CD4-positive, alpha-beta T cell treated with Interleukin-12 subunit alpha and Interleukin-12 subunit beta, for 1 hour (primary cell): ENCODE measurements around the gene TMCO5A.
"Not testable (repeated sequence)": the region's sequence is repeated elsewhere in the genome, so short reads cannot be mapped to it uniquely, and the experiment has no call there.

Source experiments
- DNase-seq: peaks from one replicate; pipeline ENCODE4 v3.0.0-alpha.2; 2020

The TMCO5A gene

DNA sequence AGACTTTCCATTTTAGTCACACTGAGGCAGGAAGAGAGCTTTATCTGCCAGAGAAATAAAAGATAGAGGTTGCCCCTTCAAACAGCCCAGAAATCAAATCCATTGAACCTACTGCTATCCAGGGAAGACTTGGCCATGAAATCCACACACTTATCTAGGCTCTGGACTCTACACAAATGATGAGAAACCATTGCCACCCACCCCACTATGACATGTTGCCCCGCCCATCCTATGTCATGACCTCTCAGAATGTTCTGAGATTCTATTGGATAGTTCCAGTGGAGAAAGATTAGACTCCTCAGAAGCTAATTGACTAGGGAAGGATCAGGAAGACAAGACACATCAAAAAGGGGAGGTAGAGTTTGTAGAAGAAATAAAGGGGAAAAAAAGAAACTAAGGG, at the start of gene TMCO5A:
Gene TMCO5A (plus strand): TSS at position 301 of the 400 bp plus-strand sequence. CDS start 1,684 bp downstream, outside the sequence.
- DNase-seq = no peak

DNA sequence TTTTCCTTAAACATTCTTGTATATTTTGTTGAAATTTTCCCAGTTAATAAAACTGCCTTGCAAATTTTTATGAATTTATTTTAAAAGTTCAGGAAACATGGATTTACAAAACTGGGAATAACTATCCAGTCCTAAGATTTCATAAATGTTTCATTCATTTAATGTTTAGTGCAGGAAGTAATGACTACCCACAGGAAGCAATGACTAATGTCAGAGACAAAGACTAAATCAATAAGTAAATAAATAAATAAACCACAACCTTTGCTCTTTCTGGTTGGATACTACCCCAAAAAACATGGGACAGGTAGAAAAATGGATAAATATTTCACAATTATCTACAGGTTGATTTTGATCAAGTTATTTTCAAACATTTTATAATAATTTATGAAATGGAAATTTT, 48.8 kb upstream of the TMCO5A start:
- no peak for DNase-seq

DNA sequence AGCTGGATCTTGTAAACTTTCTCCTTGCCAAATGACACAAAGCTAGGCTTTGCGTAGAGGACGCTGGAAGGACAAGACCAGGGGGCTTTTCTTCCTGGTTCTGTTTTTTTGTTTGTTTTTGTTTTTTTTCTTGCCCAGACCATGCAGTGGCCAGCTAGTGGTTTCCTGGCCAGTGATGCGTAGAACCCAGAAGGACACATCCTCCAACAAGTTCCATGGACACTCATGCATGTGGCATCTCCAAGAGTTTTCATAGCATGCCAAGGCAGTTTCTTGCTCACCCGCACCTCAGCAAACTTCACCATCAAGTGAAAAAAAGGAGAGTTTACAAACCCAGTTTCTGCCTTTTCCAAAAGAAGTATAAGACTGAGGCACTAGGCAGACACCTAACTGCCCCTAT, 46.1 kb upstream of the TMCO5A start:
- DNase-seq = no peak

DNA sequence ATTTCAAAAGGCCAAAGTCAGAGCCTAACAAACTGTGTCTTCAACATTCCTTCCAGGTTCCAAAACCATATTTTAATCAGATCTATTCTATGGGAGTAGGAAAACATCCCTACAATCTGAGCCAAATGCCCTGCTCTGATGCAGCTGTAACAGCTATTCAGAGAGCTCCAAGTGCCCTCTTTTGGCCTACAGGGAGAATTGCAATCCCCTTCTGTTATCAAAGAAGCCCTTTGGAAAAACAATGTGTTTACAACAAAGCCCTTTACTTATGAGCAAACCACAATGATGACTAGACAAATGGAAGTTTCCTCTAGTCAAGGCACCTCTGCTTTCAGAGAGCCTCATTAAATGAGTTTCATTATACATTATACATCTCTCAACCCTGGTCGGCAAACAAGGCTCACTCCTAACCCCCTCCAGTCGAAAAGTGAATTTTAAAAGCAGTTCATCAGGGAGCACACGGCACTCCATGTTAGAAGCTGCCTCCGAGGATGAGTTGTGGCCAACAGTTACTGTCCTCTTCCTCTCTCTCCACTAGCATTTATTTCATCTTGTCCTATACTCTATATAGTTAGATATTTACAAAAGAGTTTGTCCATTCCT, 42.6 kb upstream of the TMCO5A start:
- DNase-seq = peak; percentile 4

DNA sequence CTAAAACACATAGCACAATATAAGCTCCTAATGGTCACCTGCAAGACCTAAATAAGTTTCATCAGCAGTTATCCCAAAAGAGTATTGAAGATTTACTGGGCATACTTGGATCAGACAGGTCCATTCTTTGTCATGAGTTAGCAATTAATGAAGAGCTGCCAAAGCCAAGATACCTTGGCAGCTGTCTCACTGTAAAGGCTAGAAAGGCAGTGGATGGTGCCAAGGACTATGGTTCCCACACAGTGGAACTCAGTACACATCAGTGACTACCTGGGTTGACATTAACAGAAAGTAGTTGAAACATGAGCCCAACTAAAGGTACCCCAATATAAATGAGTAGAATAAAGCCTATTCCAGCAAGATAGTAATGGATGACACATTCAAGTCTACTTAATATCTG, 41.1 kb upstream of the TMCO5A start:
- DNase-seq = no peak

DNA sequence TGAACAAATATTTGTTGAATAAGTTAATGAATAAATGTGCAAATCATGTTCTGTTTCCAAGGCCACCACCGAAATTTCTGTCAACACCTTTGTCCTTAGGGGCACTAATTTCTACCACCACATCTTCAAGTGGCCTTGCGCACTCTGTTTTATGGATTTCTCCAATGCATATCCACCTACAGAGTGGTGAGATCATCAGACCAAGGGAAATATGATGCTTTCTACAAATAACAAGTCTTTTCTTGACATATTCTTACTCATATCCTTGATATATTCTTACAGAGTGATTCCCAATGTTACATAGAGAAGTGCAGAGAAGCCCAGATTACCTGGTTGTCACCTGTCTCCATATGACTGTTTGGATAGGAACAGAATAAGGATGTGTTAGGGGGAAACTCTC, 36.1 kb upstream of the TMCO5A start:
- no peak for DNase-seq

DNA sequence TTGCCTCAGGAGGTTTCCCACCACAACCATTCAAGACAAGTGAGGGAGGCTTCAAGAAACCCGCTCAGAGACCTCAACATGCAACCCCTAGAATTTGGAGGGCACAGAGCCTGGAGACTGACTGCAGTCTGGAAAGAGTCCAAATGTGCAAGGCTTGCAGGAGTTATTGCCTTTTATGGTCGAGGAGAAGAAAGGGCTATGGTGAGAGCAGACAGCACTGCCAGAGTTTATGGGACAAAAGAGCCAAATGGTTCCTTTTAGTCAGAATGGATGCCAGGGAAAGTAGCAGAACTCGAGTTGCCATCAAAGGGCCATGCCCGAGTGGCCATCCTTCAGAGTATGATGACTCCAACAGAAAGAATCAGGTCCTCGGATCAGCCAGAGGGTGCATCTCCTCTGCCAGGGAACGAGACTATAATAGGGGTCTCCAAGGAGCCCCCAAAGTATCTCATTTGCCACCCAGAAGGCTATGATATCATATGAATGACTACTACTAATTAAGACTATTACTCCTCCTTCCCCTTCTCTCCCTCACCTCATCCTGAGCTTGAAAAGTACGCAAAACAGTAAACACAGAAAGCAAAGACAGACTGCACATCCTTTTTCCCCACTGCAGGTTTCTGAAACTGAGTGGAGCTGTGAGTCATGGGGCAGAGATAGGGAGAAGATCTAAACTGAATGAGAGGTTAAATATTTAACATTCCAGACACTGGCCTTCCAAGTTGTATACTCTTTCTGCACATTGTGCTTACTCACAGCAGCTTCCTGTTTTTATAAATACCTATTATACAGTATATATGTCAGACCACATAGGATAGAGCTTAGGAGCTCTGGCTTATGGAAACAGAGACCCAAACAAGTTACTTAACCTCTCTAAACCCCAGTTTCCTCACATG, 33.9 kb upstream of the TMCO5A start:
- no peak for DNase-seq

DNA sequence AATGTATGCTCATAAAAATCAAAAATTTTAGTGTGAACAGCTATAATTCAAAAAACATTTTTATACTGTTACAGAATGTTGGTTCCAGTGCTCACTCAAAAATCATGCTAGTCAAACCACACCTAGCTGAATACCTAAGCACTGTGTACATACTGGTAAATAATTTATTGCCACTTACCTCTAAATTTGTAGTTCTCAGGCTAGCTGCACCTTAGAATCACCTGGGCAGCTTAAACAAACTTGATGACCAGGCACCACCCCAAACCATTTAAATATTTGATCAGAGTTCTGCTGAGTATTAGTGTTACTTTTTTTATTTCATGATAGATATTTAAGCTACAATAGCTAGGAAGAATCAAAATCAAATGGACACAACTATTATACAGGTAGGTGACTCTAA, 32.3 kb upstream of the TMCO5A start:
- DNase-seq = no peak

DNA sequence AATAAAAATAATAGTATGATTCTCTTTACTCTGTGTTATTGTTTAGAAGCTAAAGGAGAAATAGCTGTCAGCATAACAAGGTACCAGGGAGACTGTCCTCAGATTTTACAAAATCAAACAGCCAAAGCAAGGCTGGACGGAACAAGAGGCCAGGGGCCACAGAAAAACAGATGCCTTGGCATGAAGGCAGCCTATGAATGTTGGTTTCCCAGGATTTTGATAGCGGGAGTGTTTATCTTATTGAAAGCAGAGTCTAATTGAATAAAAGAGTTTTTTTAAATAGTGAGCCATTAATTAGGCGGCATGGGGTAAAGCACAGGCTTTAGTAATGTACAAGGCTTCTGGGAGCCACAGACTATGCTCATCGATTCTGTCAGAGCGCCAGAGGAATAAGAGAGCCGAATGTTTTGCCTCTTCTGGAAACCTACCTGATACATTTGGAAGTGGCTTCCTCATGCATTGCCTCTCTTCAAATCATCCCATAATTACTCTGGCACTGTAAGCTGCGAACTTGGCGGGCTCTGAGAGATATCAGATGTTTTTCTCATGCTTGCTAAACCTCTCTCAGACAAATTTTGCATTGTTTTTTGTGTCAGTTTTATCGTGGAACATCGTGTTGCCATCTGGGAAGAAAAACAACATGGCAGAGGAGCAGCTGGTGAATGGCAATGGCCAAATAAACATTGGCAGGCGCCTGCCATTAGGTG, 30.4 kb upstream of the TMCO5A start:
- no peak for DNase-seq

DNA sequence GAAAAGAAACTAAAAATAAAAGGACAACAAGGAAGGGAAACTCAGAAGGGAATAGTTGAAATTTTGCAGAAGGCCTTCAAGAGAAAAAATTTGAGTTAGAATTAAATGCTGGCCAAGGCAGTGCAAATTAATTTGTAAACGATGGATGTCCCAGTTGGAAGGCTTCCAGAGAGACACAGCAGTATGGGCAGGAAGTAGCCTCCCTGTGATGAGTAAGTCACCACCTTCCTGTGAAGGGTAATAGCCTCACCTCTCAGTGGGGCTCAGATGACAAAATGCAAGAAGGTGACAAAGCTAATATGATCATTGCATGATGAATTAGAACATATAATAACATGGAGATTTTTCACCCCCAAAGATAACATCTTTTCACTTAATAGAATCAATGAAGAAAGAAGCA, 27.3 kb upstream of the TMCO5A start:
- no peak for DNase-seq

DNA sequence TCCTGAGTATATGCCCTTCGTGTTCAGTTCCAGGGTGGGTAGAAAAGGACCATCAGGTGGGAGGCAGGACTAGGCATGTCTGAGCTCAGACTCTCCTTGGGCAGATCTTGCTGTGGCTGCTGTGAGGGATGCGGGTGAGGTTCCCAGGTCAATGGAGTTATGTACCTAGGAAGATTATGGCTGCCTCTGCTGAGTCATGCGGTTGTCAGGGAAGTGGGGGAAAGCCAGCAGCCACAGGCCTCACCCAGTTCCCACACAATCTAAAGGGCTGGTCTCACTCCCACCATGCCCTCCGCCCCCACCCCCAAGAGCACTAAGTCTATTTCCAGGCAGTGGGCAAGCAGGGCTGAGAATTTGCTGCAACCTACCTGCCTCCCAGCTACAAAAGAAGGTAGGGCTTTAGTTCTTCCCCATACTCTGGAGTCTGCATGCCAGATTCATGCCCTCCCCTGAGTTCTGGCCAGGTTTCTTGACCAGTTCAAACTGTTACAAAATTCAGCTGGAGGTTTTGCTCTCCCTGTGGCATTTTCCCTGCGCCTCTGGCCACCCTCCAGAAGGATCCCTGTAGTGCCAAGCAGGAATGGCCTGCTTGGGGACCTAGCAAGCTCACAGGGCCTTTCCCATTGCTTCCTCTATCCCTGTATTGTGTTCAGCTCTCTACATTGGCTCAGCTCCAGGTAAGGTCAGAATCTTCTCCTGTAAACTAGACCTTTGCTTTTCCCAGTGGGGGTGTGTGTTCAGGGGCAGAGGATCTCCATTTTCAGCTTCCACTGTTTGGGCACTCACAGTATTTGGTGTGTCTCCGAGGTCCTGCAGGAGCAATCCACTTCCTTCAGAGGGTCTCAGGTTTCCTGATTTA, 12.7 kb upstream of the TMCO5A start:
- no peak for DNase-seq

DNA sequence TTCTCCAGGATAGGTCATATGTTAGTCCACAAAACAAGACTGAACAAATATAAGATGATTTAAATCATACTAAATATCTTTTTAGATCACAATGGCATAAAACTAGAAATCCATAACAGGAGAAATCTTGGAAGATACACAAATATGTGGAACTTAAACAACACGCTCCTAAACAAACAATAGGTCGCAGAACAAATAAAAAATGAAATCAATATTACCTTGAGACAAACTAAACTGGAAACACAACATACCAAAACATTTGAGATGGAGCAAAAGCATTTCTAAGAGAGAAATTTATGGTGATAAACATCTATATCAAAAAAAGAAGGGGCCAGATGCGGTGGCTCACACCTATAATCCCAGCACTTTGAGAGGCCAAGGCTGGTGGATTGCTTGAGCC, 8.3 kb upstream of the TMCO5A start:
- no peak for DNase-seq

DNA sequence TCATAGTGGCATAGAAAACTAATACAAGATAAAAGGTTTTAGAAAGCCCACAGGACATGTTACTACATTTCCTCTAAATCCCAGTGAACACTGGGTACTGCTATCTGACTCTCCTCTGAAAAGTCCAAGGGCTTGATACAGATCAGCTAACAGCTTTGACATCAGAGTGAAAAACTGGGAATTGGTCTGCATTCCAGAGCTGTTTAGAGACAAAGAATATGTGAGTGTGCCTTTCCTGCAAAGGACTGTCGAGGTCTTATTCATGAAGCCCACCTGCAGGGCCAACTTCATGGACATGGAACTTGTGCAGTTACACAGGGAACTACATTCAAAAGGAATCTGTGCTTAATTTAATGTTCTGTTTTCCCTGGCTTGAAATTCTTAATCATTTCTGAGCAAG, 5.2 kb upstream of the TMCO5A start:
- no peak for DNase-seq

DNA sequence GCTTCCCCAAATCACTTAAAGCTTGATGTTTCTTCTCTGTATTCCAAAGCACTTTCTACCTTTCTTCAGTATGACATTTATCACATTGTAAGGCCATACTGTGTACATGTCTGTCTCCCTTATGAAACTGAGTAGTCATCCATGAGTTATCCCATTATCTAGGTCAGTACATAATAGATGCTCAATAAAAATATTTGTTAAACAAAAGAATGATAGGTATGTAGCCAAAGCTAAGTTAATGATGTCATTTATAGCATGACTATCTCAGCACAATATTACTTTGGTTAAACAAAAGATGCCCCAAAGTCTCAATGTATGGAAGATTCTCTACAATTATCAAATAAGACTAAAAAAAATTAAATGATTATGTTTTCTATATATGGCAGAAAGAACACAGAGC, 3.1 kb upstream of the TMCO5A start:
- DNase-seq = no peak

DNA sequence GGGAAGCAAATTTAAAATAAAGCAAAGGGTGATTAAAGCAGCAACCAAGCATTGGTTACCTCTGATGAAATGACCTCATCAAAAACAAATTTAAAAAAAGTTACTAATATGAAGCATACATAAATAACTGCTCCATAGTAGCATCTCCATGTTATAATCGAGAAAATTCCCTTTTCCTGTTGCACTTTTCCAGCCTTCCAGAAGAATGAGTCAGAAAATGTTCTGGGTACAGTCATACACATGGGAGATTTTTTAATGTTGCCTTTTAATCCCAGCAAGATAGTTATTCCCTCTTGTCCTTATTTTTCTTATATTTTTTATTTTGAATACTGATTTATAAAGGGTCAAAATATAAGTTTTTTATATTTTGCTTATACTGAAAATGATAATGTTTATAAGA, 2.6 kb upstream of the TMCO5A start:
- DNase-seq = no peak

DNA sequence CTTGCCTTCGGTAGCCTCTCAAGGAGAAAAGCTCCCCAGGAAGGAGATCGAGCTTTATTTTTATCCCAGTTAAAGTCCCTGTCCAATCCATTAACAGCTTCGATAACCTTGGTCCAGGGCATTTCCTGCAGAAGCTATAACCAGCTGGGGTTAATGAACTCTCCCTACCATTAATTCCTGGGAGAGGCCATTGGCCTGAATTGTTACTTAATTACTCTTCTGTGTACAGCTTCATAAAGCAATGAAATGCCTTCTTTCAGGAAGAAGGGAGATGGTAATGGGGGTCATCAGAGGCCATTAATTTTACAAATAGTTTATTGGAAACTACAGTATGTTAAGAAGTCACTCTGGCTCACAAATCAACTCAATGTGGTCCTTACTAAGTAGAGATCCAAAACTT, 1.9 kb upstream of the TMCO5A start:
- DNase-seq = no peak

DNA sequence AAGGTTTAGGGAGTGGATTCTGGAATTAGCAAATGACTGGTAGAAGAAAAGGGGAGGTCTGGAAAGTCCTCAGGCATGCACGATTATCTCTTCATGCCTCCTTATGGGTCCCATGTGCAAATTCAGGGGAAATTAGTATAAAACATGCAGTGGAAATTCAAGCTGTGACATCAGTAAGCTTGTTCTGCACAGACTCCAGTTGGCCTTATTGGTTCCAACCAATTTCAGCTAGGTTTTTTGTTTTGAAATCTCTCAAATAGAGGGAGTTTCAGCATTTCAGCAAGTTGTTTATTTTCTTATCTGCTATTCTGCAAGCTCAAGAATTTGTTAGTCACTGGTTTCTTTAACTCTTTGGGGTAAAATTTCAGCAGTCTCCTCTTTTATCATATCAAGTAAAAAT, 774 bp upstream of the TMCO5A start:
- no peak for DNase-seq

DNA sequence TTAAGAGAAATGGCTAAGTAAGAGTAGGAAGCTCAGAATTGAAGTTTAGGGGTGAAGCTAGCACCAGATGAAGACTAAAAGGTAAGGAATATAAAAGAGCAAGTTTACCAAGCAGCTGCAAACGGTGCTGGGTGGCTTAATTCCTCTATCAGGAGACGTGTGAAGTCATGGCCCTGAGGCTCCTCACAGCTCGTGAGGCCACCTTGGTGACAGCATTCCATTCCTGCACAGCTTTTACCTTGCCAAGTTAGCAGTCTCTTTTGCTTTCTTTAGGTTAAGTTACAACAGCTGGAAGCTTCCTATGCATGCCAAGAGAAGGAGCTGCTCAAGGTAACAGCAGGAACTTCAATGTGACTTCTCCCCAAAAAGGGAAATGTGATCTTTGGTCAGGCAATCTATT, 6.4 kb downstream of the TMCO5A start:
- no peak for DNase-seq

DNA sequence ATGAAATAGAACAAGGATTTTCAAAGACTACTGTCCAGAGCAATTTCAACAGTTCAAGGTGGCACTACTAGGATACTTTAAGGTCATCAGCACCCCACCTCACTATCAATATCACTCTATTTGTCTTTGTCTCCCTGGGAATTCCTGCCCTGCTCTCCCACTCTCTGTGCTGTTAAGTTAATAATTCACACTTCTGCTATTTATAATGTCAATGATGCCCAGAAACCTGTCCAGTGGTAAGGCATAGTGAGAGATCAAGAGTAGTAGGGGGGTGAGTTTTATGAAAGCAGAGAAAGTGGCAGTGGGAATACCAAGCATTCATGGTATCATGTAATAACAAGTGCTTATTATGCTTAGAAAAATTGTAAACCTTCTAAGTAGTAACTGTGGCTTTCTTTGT, 7.3 kb downstream of the TMCO5A start:
- DNase-seq = no peak

DNA sequence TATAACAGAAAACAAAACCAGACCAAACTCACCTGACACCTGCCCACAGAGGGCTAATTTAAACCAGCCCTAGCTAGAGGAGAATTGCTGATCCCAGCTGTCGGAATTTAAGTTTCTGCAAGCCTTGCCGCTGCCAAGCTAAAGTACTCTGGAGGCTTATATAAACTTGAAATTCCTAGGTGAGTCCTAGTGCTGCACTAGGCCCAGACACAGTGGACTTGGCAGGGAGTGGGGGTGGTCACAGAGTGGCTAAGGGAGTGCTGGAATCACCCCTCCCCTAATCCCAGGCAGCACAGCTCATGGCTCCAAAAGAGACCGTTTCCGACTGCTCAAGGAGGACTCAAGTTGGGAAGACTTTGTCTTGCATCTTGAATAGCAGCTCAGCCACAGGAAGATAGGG, 17.6 kb downstream of the TMCO5A start:
- DNase-seq = no peak

DNA sequence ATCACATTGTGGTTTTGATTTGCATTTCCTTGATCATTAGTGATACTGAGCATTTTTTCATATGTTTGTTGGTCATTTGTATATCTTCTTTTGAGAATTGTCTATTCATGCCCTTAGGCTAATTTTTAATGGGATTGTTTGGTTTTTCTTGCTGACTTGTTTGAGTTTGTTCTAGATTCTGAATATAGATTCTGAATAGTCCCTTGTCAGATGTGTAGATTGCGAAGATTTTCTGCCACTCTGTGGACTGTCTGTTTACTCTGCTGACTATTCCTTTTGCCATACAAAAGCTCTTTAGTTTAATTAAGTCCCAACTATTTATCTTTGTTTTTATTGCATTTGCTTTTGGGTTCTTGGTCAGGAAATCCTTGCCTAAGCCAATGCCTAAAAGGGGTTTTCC, 26.3 kb downstream of the TMCO5A start:
- not testable (repeated sequence) for DNase-seq

DNA sequence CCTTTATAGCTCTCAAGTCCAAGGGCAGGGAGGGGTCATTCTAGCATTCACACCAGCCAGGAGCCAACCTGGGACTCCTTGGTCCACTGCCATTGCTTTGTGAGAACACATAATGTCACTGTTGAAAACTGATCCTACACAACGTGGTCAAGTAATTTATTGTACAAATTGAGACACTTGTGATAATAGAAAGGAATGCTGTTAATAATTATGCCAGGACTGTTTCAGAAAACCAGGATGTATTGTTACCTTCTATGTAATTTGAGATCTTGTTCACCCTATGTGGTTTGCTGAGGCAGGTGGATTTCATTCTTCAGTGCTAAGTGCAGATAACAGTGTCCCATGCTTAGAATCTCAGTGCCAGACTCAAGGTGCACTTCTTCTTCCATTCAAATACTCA, 33.3 kb downstream of the TMCO5A start:
- no peak for DNase-seq

DNA sequence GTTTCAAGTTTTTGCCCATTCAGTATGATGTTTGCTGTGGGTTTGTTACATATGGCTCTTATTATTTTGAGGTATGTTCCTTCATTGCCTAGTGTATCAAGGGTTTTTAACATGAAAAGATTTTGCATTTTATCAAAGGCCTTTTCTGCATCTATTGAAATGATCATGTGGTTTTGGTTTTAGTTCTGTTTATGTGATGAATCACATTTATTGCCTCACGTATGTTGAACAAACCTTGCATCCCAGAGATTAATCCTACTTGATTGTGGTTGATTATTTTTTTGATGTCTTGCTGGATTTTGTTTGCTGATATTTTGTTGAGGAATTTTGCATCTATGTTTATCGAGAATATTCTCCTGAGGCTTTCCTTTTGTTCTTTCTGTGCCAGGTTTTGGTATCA, 39.4 kb downstream of the TMCO5A start:
- no peak for DNase-seq
